Ramos (cell line): ENCODE results near the gene COBL.

ENCODE experiments used
- in situ Hi-C: fragments of 300-500 bp; cut with MboI; formaldehyde crosslinking; loops from one replicate; pipeline ENCODE4 v1.14.3; 2022; ENCODE audit warnings: low sequenced_read_pairs; ENCODE audit not compliant: unreplicated experiment

The COBL gene

GRCh38 chr7:51307651-51308210 is 8.9 kb downstream of the COBL start:
- in situ Hi-C loops: no loop called here

DNA sequence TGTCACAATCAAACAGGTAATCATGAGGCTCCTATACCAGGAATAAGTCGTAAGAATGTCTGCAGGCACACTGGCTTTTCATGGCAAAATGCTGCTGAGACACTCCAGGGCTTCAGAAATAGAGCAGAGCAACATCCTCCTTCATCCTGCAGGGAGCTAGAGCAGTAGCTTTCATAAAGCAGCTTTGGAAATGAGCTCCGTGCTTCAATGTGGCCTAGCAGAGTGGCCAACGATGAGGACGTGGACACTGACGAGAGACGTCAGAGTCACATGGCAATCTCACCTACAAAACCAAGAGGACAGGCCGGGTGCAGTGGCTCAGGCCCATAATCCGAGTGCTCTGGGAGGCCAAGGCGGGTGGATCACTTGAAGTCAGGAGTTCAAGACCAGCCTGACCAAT is 9.8 kb downstream of the COBL start:
- in situ Hi-C loops: no loop called here

DNA sequence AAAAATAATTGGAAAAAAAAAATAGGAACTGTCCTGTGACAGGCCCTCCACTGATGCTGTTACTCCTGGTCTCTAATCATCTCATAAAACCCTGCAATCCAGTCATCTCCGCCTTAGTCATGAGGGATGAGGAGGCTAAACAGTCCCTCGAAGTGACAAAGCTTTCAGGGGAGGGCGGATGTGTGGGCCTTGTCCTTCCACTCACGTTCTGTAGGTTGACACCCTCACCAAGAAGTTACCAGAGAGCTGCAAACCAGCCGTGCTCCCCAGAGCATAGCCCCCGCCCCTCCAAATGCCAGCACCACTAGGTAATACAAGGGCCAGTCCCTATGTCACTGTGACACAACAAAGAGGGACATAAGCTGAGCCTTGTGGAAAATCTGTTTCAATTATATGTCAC is 11.9 kb downstream of the COBL start:
- in situ Hi-C loops: no loop called here

DNA sequence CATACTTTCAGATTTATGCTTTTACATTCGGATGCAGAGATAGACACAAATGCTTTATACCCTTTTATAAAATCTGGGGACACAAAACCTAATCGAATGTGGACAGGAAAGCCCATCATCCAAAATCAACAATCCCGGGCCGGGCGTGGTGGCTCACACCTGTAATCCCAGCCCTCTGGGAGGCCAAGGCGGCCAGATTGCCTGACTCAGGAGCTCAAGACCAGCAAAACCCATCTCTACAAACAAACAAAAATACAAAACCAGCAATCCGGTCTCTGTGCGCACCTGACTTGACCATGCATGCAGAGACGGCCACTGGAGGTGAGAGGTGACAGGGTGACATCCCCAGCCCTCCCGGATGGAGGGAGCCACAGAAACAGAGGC is 13.5 kb downstream of the COBL start:
- in situ Hi-C loops: no loop called here

GRCh38 chr7:51301806-51302205 is 14.8 kb downstream of the COBL start:
- in situ Hi-C loops: no loop called here

DNA sequence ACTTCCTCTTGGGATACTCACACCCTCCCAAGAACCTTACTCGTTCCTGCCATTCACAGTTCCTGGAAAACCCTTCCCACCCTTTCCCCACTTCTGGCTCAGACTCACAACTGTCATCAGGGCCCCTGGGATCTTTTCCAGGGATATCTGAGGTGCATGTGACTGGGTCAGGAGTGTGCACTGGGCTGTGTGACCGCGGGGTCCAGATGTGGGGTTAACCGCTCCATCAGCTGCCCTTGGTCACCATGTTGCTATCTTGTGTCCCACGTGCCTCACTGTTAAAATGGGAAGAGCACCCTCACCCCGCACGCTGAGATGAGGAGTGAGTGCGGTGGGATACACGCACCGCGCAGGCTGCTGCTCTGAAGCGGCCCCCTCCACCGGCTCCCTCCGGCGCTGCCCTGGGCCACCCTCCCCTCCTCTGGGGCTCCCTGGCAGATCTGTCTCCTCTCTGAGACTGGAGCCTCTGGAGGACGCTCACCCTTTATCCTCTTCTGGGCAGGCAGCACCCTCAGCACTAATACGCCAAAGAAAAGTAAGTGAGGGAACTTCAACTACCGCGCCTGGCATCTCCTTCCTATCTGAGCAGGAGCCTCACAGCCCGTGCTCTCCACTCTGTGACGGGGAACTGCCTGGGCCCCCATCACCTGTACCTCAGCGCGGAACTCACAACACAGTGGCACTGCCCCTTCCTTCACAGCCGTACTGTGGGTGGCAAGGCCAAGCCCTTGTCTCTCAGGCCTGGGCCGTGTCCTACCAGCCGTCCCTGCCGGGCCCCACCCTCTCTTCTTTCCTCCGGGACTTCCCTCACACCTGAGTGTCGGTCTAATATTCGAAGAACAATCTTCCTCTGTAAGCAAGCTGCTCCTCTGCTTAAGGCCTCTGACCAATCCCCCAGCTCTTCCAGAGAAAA is 15.6 kb downstream of the COBL start:
- in situ Hi-C loops: no loop called here

DNA sequence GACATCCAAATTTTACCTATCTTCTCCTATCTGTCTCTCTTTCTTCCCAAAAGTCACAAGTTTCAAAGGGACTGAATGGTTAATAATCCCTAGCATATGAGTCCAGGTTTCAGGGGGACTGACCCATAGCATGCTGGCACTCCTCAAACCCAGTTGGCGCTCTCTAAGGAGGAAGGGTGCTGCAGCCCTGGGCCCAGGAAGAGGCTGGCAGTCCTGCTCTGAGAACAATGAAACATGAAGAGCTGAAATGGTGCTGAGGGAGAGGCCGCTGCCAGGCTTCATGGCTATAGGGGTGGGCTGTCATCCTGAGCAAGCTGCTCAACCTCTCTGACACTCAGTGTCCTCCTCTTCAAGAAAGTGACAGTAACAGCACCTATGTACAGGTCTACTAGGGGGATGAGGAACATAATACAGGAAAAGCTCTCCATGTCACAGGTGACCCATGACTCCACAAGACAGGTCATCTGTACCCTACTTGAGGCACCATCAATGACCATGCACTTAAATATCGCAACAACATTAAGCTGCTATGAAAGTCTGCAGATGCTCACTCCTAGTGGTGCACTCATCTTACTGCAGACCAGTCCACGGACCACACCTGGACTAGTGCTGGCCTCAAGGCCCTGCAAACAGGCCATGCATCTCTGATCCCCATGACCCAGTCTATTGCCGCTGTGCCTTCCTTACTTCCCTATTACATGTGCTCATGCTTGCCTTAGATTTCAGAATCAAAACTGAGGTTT is 17.0 kb downstream of the COBL start:
- in situ Hi-C loops: no loop called here

GRCh38 chr7:51298912-51299311 is 17.7 kb downstream of the COBL start:
- in situ Hi-C loops: no loop called here

- in situ Hi-C loops: no loop called here
Observed at GRCh38 chr7:51297986-51298385, 18.6 kb downstream of the COBL start.

DNA sequence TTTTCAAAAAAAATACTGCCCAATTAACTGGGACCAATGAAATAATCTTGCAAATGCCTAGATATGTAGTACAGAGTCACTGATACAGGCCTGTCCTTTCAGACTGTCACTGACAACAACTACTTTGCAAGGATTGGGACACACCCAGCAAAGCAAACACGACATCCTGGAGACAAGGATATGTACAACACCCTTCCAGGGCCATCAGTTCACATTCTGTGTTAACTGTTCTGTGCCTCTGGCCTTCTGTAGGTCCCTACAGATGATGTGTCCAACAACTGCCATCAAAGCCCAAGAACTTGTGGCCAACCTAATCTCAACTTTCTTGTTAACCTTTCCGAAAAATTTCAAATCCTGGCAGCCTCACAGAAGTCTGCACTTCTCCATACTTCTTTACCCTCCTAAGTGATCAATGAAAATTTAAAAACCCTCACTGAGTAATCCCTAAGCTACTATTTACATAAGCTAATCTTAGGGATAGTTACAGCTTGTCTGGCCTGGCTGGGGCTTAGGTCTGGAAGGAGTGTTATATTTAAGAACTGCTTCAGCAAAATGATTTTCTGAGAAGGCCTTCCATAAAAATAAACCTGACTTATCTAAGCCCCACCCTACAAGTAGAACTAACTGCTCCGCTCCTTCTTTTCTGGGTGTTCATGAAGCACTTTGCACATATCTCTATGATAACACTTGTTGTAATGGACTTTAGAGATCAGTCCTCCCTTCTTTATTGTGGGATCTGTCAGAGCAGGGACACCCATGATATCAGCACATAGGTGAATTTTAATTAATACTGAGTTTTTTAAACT is 21.0 kb downstream of the COBL start:
- in situ Hi-C loops: no loop called here

- in situ Hi-C loops: no loop called here
Observed at GRCh38 chr7:51292596-51292995, 24.0 kb downstream of the COBL start.

DNA sequence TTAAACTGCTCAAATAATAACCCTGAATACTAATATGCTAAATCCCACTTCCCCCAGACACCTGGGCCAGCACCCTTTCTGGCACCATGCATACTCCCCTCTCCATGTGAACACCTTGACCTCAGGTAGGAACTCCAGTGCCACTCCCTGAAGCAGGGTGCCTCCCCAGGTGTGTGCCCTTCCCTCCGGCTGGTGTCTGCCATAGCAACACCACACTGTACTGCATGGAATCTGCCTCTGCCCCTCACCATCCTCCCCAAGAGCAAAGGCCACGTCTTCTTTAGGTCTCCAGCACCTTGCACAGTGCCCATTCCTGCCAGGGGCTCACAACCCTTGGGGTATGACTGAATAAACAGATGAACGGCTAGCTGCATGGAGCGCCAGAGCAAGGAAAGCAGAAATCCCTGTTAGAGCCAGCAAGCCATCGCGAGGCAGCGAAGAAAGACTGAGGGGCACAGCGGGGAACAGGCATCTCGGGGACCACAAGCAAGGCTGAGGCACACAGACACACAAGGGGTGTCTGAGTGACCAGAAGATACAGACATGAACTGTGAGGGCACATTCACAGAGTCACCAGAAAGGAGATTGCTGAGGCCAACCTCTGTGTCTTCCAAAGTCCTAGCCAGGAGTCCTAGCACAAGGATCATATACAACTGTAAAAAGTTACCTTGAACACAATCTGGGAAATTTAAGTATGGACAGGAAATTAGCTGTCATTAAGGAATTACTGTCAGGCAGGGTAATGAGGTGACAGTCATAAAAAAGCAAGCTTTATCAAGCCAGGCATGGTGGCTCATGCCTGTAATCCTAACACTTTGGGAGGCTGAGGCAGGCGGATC is 25.7 kb downstream of the COBL start:
- in situ Hi-C loops: no loop called here

DNA sequence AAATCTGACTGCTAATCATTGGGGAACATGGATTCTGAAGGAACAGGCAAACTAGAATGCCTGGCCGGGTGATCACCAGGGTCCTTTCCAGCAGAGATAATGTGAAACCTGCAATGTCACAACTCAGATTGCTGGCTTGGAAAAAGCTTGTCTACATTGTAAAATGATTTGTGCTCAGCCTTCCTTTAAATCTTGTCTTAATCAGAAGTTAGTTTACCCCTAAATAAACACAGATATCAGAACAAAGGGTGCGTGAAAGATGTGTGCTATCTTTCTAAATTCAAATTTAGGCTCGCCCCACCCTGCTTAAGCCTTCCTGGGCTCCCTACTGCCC is 26.3 kb downstream of the COBL start:
- in situ Hi-C loops: no loop called here

GRCh38 chr7:51289623-51290303 is 26.8 kb downstream of the COBL start:
- in situ Hi-C loops: no loop called here

DNA sequence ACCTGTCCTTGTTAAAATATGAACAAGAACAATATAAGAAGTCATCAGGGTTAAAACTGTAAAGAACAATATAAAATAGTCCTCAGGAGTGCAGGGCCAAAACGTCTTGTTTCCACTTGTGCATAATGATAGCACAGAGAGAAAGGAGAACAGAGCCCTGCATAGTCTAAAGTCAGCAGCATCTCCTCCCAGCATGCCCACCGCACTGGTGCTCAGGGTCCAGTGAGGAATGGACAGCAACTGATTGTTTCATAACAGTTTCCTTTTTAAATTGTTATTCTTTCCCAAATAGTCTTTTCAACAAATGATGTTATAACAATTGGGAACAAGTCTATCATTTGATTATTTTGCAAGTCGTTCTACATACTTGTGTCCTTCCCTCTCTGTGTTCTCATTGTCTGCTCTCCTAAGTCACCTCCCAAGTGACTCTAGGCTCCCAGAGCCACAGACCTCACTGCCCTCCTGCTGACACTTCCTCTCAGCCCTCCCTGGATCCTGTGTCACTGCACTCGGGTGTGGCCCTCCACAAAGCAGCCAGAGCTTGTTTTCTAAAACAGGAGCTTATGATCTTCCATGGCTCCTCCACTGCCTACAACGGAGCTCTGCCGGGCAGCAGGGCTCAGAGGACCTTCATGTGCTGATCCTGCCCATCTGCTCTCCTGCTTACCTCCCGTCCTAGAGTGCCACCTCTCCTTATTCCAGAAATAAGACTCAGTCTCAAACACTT is 27.6 kb downstream of the COBL start:
- in situ Hi-C loops: no loop called here

DNA sequence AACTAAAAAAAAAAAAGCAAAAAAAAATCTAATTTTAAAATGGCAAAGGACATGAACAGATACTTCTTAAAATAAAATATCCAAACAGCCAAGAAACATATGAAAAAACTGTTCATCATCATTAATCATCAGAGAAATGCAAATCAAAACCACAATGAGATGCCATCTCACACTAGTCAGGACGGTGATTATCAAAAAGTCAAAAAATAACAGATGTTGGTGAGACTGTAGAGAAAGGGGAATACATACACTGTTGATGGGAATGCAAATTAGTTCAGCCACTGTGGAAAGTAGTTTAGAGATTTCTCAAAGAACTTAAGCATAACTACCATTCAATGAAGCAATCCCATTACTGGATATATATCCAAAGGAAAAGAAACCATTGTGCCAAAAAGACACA is 30.2 kb downstream of the COBL start:
- in situ Hi-C loops: no loop called here

- in situ Hi-C loops: no loop called here
Observed at GRCh38 chr7:51280156-51280555, 36.5 kb downstream of the COBL start.

DNA sequence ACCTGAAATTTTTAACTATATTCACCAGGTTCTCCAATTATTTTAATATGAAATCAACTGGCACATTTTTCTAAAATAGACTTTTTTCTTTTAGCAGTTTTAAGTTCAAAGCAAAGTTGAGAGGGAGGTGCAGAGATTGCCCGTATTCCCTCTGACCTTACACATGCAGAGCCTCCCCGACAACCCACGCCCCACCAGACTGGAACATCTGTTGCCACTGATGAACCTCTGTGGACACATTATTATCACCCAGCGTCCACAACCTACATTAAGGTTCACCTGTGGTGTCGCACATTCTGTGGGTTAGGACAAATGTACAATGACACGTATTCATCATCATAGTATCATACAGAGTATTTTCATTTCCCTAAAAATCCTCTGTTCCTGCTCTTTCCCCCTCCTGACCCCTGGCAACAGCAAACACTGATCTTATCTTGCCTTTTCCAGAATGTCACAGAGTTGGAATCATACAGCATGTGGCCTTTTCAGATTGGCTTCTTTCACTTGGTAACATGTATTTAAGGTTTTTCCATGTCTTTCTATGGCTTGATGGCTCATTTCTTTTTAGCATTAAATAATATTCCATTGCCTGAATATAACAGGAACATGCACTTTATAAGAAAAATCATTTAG is 37.1 kb downstream of the COBL start:
- in situ Hi-C loops: no loop called here
